Peyer's patch (tissue), 4 donors: Measurements from ENCODE around the gene MAP7D3.
A peak's percentile ranks its signal among the peaks of the same experiment; 100 is the strongest.

Experiments used
- CTCF ChIP-seq, 6 experiments: fragments of 450-650 bp in 4 of 6; fragments of 200-600 bp in 2 of 6; sonication (generic) in 1 of 6; IDR thresholded peaks; one replicate each; pipeline ENCODE4 v1.5.1; 2017 to 2019; ENCODE audit warnings: antibody characterized with exemption in 6 of 6, mild to moderate bottlenecking in 3 of 6, moderate library complexity in 1 of 6
- POLR2A ChIP-seq, 2 donors: fragments of 450-650 bp; IDR thresholded peaks; one replicate each; pipeline ENCODE4 v1.5.1; 2017; ENCODE audit warnings: antibody characterized with exemption in 2 of 2, mild to moderate bottlenecking in 2 of 2, moderate library complexity in 2 of 2

DNA sequence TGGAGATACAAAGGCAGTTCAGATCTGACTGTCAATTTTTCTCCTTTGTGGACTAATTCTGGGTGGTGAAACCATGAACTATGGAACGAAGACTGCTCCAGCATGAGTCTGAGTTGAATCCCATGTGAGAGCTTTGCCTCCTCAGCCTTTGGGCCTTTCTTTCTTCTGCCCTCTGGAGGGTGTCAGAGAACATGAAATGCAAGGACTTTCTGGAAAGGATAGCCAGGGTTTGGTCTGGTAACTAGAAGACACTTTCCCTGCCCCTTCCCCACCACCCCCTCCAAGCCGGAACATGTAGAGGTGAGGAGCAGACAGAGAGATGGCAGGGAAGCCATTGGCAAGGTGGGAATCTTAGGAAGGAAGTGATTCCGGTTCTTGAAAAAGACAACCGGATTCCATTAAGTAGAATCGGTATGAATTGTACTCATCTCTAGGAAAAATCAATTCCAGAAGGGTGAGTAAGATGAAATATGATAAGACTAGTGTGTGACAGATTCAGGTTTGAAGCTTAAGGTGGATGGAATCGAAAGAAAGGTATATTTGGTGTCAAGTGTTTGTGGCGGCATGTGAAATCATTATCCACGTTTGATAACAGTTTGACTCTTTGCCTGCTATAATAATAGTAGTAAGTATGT lies 84.9 kb downstream of the MAP7D3 start:
- peak in 3 of 6 experiments; percentile 21 to 40 (median 27) for TF ChIP-seq CTCF (IDR thresholded peaks at IDR 0.05)
- TF ChIP-seq POLR2A (IDR thresholded peaks at IDR 0.05), result no peak
